HCT116 (cell line): ENCODE results near the gene MORN1.

Experiments
- ATF3 ChIP-seq: IDR thresholded peaks from 2 replicates; pipeline ENCODE4 v1.6.1; 2012
- CEBPB ChIP-seq: IDR thresholded peaks from 2 replicates; pipeline ENCODE4 v1.6.1; 2012; ENCODE audit warnings: low read depth
- CTCF ChIP-seq, 3 experiments: fragments of 200-600 bp in 1 of 3; sonication (generic) in 1 of 3; IDR thresholded peaks in 2 of 3; conservative IDR thresholded peaks in 1 of 3; 2 replicates each; pipeline ENCODE4 v1.5.1; 2012 to 2017; ENCODE audit warnings: low read depth in 2 of 3, low read length in 2 of 3, antibody characterized with exemption in 1 of 3, borderline replicate concordance in 1 of 3, control low read depth in 1 of 3, mild to moderate bottlenecking in 1 of 3, mixed read lengths in 1 of 3, mixed run types in 1 of 3, moderate library complexity in 1 of 3; ENCODE audit not compliant: insufficient read depth in 1 of 3
- ELF1 ChIP-seq: IDR thresholded peaks from 2 replicates; pipeline ENCODE4 v1.6.1; 2012; ENCODE audit warnings: low read depth, borderline replicate concordance
- EZH2 ChIP-seq: fragments of 200-600 bp; sonication (generic); IDR thresholded peaks from 2 replicates; pipeline ENCODE4 v1.6.1; 2017; ENCODE audit warnings: antibody characterized with exemption, mixed run types
- EZH2phosphoT487 ChIP-seq: fragments of 200-600 bp; IDR thresholded peaks from 2 replicates; pipeline ENCODE4 v1.6.1; 2018; ENCODE audit warnings: antibody characterized with exemption, borderline replicate concordance
- JUND ChIP-seq: IDR thresholded peaks from 2 replicates; pipeline ENCODE4 v1.6.1; 2012
- MAX ChIP-seq: IDR thresholded peaks from 2 replicates; pipeline ENCODE4 v1.6.1; 2012
- POLR2A ChIP-seq: IDR thresholded peaks from 2 replicates; pipeline ENCODE4 v1.7.0; 2011; ENCODE audit warnings: borderline replicate concordance; ENCODE audit not compliant: insufficient read depth, insufficient read length; ENCODE audit errors: extremely low read depth
- POLR2AphosphoS5 ChIP-seq: IDR thresholded peaks from 2 replicates; pipeline ENCODE4 v1.6.1; 2011; ENCODE audit warnings: mild to moderate bottlenecking, low read depth, low read length, moderate library complexity
- RAD21 ChIP-seq: IDR thresholded peaks from 2 replicates; pipeline ENCODE4 v1.6.1; 2012; ENCODE audit warnings: low read depth, mild to moderate bottlenecking
- REST ChIP-seq: IDR thresholded peaks from 2 replicates; pipeline ENCODE4 v1.6.1; 2012; ENCODE audit warnings: low read depth
- ZNF274 ChIP-seq: fragments of 200-500 bp; sonication (Bioruptor generic); IDR thresholded peaks from 2 replicates; pipeline ENCODE4 v1.6.1; 2014; ENCODE audit warnings: mild to moderate bottlenecking, low read depth, low read length, inconsistent platforms

GRCh38 chr1:2436876-2437275 is 45.5 kb upstream of the MORN1 start:
- TF ChIP-seq ELF1 (no peak), CTCF (IDR thresholded peaks at IDR 0.05 in 2 of 3, conservative IDR thresholded peaks at IDR 0.05 in 1 of 3; ENCODE audit: borderline replicate concordance in 1 of 3, insufficient read depth in 1 of 3, low read depth in 2 of 3, low read length in 2 of 3) (no peak), POLR2AphosphoS5 (no peak), POLR2A (no peak), JUND (no peak), ZNF274 (no peak), EZH2phosphoT487 (no peak), REST (no peak), EZH2 (no peak), MAX (no peak), ATF3 (no peak), RAD21 (no peak), CEBPB (no peak)
